Measurements from ENCODE around the gene MRPL23. TPM values are rescaled to one million over a fixed set of nuclear protein-coding genes. Genes with fewer than 3 reads are reported as not detected.

Gene MRPL23
- total RNA-seq, 1 experiment from 2014 or later, result 15.0 TPM

- no peak for DNase-seq
- ChIA-PET CTCF (interaction anchor here (0.6 kb wide), 1 partner anchor 156 kb away, joined by 3 read pairs; no protein-coding TSS in a partner anchor), POLR2A (no interaction called here)
- H3K36me3 ChIP-seq (ENCODE audit: control insufficient read depth, insufficient read depth, low read length), result no peaks in the 10 kb centered on the region
- H3K9me3 ChIP-seq, result no peaks in the 10 kb centered on the region
- H3K4me3 ChIP-seq (ENCODE audit: low read depth, low read length), result no peak overlapping the region
- TF ChIP-seq CTCF (IDR thresholded peaks at IDR 0.05; ENCODE audit: insufficient read depth in 1 of 2, low read depth in 1 of 2, low read length in 1 of 2, severe bottlenecking in 1 of 2, unreplicated experiment in 1 of 2), result no peak
- Mint-ChIP-seq H3K27me3 (ENCODE audit: insufficient read depth, unreplicated experiment) (no peaks in the 10 kb centered on the region), H3K4me3 (ENCODE audit: unreplicated experiment) (no peak overlapping the region), H3K9me3 (ENCODE audit: unreplicated experiment) (no peaks in the 10 kb centered on the region), H3K36me3 (ENCODE audit: insufficient read depth, unreplicated experiment) (no peaks in the 10 kb centered on the region), H3K27ac (ENCODE audit: unreplicated experiment) (no peak overlapping the region), H3K4me1 (ENCODE audit: low read depth, unreplicated experiment) (no peaks in the 10 kb centered on the region)
- no TSS peak for BruUV-seq (replicated peaks)
- H3K27me3 ChIP-seq (replicated peaks; ENCODE audit: control insufficient read depth, insufficient read depth, low read length), result no peaks in the 10 kb centered on the region
- no peaks in the 10 kb centered on the region for H3K4me1 ChIP-seq
- intact Hi-C loops (cut with micrococcal nuclease; ENCODE audit: unreplicated experiment), result no loop called here
Observed at GRCh38 chr11:1994121-1994520, 47.0 kb downstream of the MRPL23 start.

GRCh38 chr11:1997755-1998154 is 50.6 kb downstream of the MRPL23 start, which contains the start of gene H19:
Gene H19, minus strand, starts transcription at chr11:1997842.
- no TSS peak for BruUV-seq (replicated peaks)
- intact Hi-C loops (cut with micrococcal nuclease; ENCODE audit: unreplicated experiment), result no loop called here
- Mint-ChIP-seq H3K4me3 (ENCODE audit: unreplicated experiment) (no peak within 1 kb of the TSS), H3K9me3 (ENCODE audit: unreplicated experiment) (no peaks in the 10 kb centered on the region), H3K36me3 (ENCODE audit: insufficient read depth, unreplicated experiment) (no peaks in the 10 kb centered on the region), H3K27me3 (ENCODE audit: insufficient read depth, unreplicated experiment) (no peaks in the 10 kb centered on the region), H3K4me1 (ENCODE audit: low read depth, unreplicated experiment) (no peaks in the 10 kb centered on the region), H3K27ac (ENCODE audit: unreplicated experiment) (no peak within 1 kb of the TSS)
- ChIA-PET POLR2A (interaction anchor here (1.4 kb wide), 1 partner anchor 9 kb away, joined by 3 read pairs; no protein-coding TSS in a partner anchor), CTCF (no interaction called here)
- Histone ChIP-seq H3K27me3 (replicated peaks; ENCODE audit: control insufficient read depth, insufficient read depth, low read length) (no peaks in the 10 kb centered on the region), H3K4me3 (ENCODE audit: low read depth, low read length) (no peak within 1 kb of the TSS), H3K4me1 (no peaks in the 10 kb centered on the region), H3K36me3 (ENCODE audit: control insufficient read depth, insufficient read depth, low read length) (no peaks in the 10 kb centered on the region), H3K9me3 (no peaks in the 10 kb centered on the region)
- DNase-seq, result no peak
- TF ChIP-seq CTCF (IDR thresholded peaks at IDR 0.05; ENCODE audit: insufficient read depth in 1 of 2, low read depth in 1 of 2, low read length in 1 of 2, severe bottlenecking in 1 of 2, unreplicated experiment in 1 of 2), result no peak

- Mint-ChIP-seq H3K4me1 (ENCODE audit: low read depth, unreplicated experiment) (no peaks in the 10 kb centered on the region), H3K27me3 (ENCODE audit: insufficient read depth, unreplicated experiment) (no peaks in the 10 kb centered on the region), H3K36me3 (ENCODE audit: insufficient read depth, unreplicated experiment) (no peaks in the 10 kb centered on the region), H3K9me3 (ENCODE audit: unreplicated experiment) (no peaks in the 10 kb centered on the region), H3K4me3 (ENCODE audit: unreplicated experiment) (no peak overlapping the region), H3K27ac (ENCODE audit: unreplicated experiment) (no peak overlapping the region)
- Histone ChIP-seq H3K27me3 (replicated peaks; ENCODE audit: control insufficient read depth, insufficient read depth, low read length) (no peaks in the 10 kb centered on the region), H3K9me3 (no peaks in the 10 kb centered on the region), H3K4me1 (no peaks in the 10 kb centered on the region), H3K36me3 (ENCODE audit: control insufficient read depth, insufficient read depth, low read length) (no peaks in the 10 kb centered on the region), H3K4me3 (ENCODE audit: low read depth, low read length) (no peak overlapping the region)
- POLR2A ChIA-PET, result interaction anchor here (1.4 kb wide), 1 partner anchor 10 kb away, joined by 3 read pairs; no protein-coding TSS in a partner anchor
- CTCF ChIA-PET, result no interaction called here
- intact Hi-C loops (cut with micrococcal nuclease; ENCODE audit: unreplicated experiment), result no loop called here
- TF ChIP-seq CTCF (IDR thresholded peaks at IDR 0.05; ENCODE audit: insufficient read depth in 1 of 2, low read depth in 1 of 2, low read length in 1 of 2, severe bottlenecking in 1 of 2, unreplicated experiment in 1 of 2), result no peak
- no peak for DNase-seq
- no TSS peak for BruUV-seq (replicated peaks)
Observed at GRCh38 chr11:1998290-1998689, 51.2 kb downstream of the MRPL23 start.
